NCI-H2196 treated with DMSO at 0.1 percent for 48 hours (cell line): ENCODE results near the gene MARVELD3.

ENCODE experiments used
- DNase-seq: peaks from one replicate; lab custom pipeline; 2025; ENCODE audit not compliant: unreplicated experiment; lab: John Stamatoyannopoulos, UW

MARVELD3 gene

DNA sequence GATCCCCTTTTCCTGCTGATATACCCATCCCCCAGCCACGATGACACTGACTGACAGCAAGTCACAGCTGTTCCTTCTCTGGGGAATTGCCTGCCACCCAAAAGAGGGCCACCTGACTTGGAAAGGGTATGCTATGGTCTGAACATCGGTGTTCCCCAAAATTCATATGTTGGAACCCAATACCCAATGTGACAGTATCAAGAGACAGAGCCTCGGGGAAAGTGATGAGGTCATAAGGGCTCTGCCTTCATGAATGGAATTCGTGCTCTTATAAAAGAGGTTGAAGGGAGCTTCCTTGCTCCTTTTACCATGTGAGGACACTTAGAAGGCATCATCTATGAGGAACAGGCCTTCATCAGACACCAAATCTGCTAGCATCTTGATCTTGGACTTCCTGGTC lies 7.6 kb upstream of the MARVELD3 start:
- DNase-seq: no peak

GRCh38 chr16:71622088-71622487 lies 3.9 kb upstream of the MARVELD3 start:
- DNase-seq: no peak

DNA sequence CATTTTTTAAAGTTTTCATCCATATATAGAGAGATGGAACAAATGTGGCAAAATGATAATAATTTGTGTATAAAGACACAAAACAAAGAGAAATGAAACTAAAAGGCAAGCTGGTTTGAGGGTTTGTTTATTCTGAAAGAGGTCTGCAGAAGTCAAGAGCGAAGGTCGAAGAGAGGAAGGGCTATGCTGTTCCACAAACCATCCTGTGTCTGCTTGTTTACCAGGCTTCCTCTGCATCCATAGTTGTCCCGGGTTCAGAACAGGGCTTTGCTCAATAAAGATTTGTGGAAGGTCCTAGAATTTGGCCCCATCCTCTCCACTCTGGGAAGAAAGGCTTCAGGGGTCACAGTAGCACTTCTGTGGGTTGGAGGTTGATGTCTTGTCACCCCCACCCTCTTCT lies 2.4 kb upstream of the MARVELD3 start:
- no peak for DNase-seq

GRCh38 chr16:71625113-71625850 lies 702 bp upstream of the MARVELD3 start:
- DNase-seq: no peak

DNA sequence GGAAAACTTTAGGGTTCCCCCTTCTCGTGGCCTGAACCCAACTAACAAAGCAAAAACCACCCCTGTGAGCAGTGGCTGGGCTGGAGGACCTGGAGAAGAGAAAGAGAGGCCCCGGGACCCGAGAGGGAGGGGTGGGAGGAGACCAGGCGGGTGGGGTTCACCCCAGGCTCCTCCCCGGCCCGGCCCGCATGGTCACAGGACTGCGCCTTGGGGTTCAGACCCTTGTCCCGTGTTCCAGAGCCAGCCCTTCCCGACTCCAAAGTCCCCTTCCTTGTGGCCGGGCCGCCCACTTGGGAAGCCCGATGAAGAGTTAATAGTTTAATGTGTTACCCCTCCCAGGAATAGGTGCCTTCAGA lies 852 bp downstream of the MARVELD3 start:
- DNase-seq: no peak

- DNase-seq: no peak
These were observed 1.8 kb downstream of the MARVELD3 start for GRCh38 chr16:71627731-71628181.

- DNase-seq: no peak
These were observed 2.8 kb downstream of the MARVELD3 start for GRCh38 chr16:71628810-71629209.

GRCh38 chr16:71629278-71630016 lies 3.5 kb downstream of the MARVELD3 start:
- DNase-seq: no peak

- no peak for DNase-seq
These were observed 4.8 kb downstream of the MARVELD3 start for GRCh38 chr16:71630808-71631207.

DNA sequence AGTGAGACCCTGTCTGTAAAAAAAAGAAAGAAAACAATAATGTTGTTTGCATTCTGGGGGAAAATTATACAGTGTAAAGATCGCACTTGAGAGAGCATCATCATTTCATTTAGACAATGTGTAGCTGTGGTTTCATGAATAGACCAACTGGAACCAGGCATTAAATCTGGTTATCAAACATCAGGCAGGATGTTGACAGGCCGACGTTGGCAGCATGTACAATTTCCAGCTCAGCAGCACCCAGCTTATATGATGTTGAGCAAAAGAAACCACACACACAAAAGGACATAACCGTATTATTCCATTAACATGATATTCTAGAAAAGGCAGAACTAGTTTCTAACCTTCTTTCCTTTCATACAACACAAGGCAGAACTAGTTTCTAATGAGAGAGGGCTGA lies 5.8 kb downstream of the MARVELD3 start:
- DNase-seq: no peak

GRCh38 chr16:71635632-71636031 lies 9.6 kb downstream of the MARVELD3 start:
- DNase-seq: no peak

GRCh38 chr16:71637398-71637797 lies 11.4 kb downstream of the MARVELD3 start:
- DNase-seq: no peak

DNA sequence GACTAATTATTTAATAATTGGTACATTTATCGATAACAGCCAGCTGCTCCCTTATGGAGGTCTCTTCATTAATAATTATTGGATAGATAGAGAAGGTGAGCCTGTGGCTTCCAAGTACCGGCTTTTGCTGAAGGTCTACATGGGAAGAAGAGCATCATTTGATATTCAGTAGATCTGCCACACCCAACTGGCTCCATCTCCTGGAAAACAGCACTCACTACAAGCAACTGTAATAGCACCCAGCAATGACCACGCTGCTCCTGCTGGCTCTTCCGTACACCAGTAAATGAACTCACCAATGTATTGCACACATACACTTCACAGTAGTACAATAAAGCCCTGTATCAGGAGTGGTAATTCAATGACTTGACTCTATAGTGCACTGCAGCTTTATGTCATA lies 19.5 kb downstream of the MARVELD3 start:
- DNase-seq: no peak

- DNase-seq: no peak
These were observed 21.4 kb downstream of the MARVELD3 start for GRCh38 chr16:71647391-71647790.

DNA sequence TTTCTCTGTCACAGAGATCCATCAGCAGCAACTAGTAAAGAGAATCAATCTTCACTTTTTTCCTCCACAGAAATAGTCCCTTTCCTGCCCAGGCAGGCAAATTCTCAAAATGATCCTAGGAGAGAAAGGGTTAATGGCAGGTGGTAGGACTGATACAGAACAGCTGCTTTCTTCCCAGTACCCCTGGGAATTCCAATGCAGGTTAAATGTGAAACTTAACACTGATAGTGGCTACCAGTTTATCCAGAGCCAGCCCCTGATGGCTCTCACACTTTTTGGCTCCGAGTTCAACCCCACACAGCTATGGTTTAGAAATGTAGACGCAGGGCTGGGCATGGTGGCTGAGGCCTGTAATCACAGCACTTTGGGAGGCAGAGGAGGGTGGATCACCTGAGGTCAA lies 22.2 kb downstream of the MARVELD3 start:
- DNase-seq: no peak

- DNase-seq: no peak
These were observed 22.9 kb downstream of the MARVELD3 start for GRCh38 chr16:71648921-71649320.

- no peak for DNase-seq
These were observed 23.7 kb downstream of the MARVELD3 start for GRCh38 chr16:71649704-71650103.

- peak; percentile 27 for DNase-seq
These were observed 32.8 kb downstream of the MARVELD3 start for GRCh38 chr16:71658771-71659170.

- no peak for DNase-seq
These were observed 33.5 kb downstream of the MARVELD3 start for GRCh38 chr16:71659471-71659870.

DNA sequence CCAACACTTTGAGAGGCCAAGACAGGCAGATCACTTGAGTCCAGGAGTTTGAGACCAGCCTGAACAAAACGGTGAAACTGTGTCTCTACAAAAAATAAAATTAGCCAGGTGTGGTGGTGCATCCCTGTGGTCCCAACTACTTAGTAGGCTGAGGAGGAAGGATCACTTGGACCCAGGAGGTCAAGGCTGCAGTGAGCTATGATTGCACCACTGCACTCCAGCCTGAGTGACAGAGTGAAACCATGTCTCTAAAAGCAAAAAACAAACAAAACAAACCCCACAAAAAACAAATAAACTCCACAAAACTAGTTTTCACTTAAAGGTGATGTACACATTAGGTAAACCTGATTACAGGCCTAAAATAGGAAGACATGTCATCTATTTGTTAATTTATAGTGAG lies 40.3 kb downstream of the MARVELD3 start:
- no peak for DNase-seq

DNA sequence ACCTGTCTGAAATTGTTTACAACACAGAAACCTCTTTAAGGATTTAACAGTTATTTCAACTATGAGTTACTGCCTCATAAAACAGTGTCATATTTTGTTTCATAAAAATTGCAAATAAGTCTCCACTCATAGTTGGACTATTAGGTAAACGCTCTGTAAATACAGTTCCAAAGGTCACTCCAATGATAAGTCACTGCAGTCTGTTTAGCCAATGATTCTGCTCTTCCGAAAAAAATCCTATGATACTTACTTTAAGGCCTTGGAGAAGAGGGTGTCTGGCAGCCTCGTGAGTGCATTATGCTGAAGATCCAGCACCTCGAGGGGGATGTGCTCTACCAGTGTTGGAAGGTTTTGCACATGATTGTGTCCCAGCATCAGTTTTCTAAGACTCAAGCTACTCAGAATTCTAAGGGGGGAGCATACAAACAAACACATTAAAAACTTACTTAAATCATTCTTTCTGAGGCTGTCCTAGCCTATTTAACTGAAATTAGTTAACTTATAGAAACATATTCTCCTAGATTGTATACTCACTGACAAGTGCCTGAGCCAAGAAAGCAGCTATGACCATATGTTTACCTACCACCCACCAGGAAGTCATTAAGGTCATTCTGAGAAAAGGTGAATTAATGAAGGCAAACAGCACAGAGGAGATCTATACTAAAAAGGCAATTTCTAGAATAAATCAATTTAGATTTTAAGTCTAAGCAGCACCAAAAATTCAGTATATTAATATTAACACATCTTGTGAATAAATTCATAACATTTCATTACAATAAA lies 41.1 kb downstream of the MARVELD3 start:
- no peak for DNase-seq
